Left ventricle myocardium inferior (tissue), 1 donor: Measurements from ENCODE around the gene SLC2A13. TPM values are rescaled to one million over a fixed set of nuclear protein-coding genes. Genes with fewer than 3 reads are reported as not detected.

ENCODE experiments used
- DNase-seq: peaks from one replicate; pipeline ENCODE4 v3.0.0-alpha.2; 2020
- H3K27ac ChIP-seq: fragments of 200-600 bp; replicated peaks from 2 replicates; pipeline ENCODE4 v1.8.0; 2021
- H3K27me3 ChIP-seq: fragments of 200-600 bp; 2 replicates; pipeline ENCODE4 v1.8.0; 2021; ENCODE audit warnings: low read depth
- H3K36me3 ChIP-seq: fragments of 200-600 bp; 2 replicates; pipeline ENCODE4 v1.8.0; 2021
- H3K4me1 ChIP-seq: fragments of 200-600 bp; 2 replicates; pipeline ENCODE4 v1.8.0; 2021
- H3K4me3 ChIP-seq: fragments of 200-600 bp; 2 replicates; pipeline ENCODE4 v1.8.0; 2021; ENCODE audit warnings: mild to moderate bottlenecking, moderate library complexity
- H3K9me3 ChIP-seq: fragments of 200-600 bp; replicated peaks from 2 replicates; pipeline ENCODE4 v1.8.0; 2021
- CTCF ChIP-seq: fragments of 200-600 bp; IDR thresholded peaks from 2 replicates; pipeline ENCODE4 v1.8.0; 2021; ENCODE audit warnings: antibody characterized with exemption, mild to moderate bottlenecking, borderline replicate concordance
- intact Hi-C: fragments of 100-400 bp; cut with micrococcal nuclease; formaldehyde crosslinking; loops from one replicate; pipeline ENCODE4 v1.11.0; 2022
- total RNA-seq: library from RNA; stranded (reverse); fragmentation: NEBNext Ultra II Directional; extraction: Animal tissue kit (Norgen Biotek cat#: 25700); gene quantifications from one replicate; pipeline ENCODE4 v1.2.1, GENCODE V29; 2021
- donor health status: DM: no; HTN: yes; CAD: no; lungs with severe emphysema.

SLC2A13 gene
- total RNA-seq, 1 donor from 2014 or later = 5.5 TPM

GRCh38 chr12:40104461-40105264 is 1.2 kb downstream of the SLC2A13 start:
- H3K4me1 ChIP-seq = peaks cover 52% of the 10 kb centered on the region
- TF ChIP-seq CTCF = no peak
- no peaks in the 10 kb centered on the region for H3K27me3 ChIP-seq
- intact Hi-C loops = loop anchor here (10.0 kb wide), 1 partner anchor 340 kb away; no protein-coding TSS in a partner anchor
- H3K27ac ChIP-seq = peak overlapping the region; percentile 90
- H3K9me3 ChIP-seq = no peaks in the 10 kb centered on the region
- H3K36me3 ChIP-seq = no peaks in the 10 kb centered on the region
- DNase-seq = peak; percentile 17
- H3K4me3 ChIP-seq = peak overlapping the region; percentile 89

GRCh38 chr12:40103043-40103442 is 2.8 kb downstream of the SLC2A13 start:
- H3K9me3 ChIP-seq = no peaks in the 10 kb centered on the region
- TF ChIP-seq CTCF = no peak
- H3K27ac ChIP-seq = no peak overlapping the region
- intact Hi-C loops = loop anchor here (10.0 kb wide), 1 partner anchor 338 kb away; no protein-coding TSS in a partner anchor
- no peaks in the 10 kb centered on the region for H3K27me3 ChIP-seq
- H3K4me3 ChIP-seq = peak overlapping the region; percentile 89
- peaks cover 54% of the 10 kb centered on the region for H3K4me1 ChIP-seq
- DNase-seq = no peak
- no peaks in the 10 kb centered on the region for H3K36me3 ChIP-seq

GRCh38 chr12:40101747-40102146 is 4.1 kb downstream of the SLC2A13 start:
- H3K36me3 ChIP-seq = no peaks in the 10 kb centered on the region
- H3K4me3 ChIP-seq = no peak overlapping the region
- peaks cover 48% of the 10 kb centered on the region for H3K4me1 ChIP-seq
- H3K9me3 ChIP-seq = no peaks in the 10 kb centered on the region
- no peak for TF ChIP-seq CTCF
- DNase-seq = no peak
- no peak overlapping the region for H3K27ac ChIP-seq
- intact Hi-C loops = loop anchor here (10.0 kb wide), 1 partner anchor 337 kb away; no protein-coding TSS in a partner anchor
- H3K27me3 ChIP-seq = no peaks in the 10 kb centered on the region

GRCh38 chr12:40099423-40099853 is 6.4 kb downstream of the SLC2A13 start:
- H3K4me3 ChIP-seq = no peak overlapping the region
- no peak for DNase-seq
- intact Hi-C loops = no loop called here
- no peak overlapping the region for H3K27ac ChIP-seq
- no peaks in the 10 kb centered on the region for H3K9me3 ChIP-seq
- H3K27me3 ChIP-seq = no peaks in the 10 kb centered on the region
- no peaks in the 10 kb centered on the region for H3K36me3 ChIP-seq
- H3K4me1 ChIP-seq = peaks cover 28% of the 10 kb centered on the region
- no peak for TF ChIP-seq CTCF

GRCh38 chr12:40098406-40099145 is 7.3 kb downstream of the SLC2A13 start:
- Histone ChIP-seq H3K4me3 (no peak overlapping the region), H3K27me3 (no peaks in the 10 kb centered on the region), H3K36me3 (no peaks in the 10 kb centered on the region), H3K4me1 (peaks cover 23% of the 10 kb centered on the region), H3K27ac (no peak overlapping the region), H3K9me3 (no peaks in the 10 kb centered on the region)
- intact Hi-C loops = no loop called here
- TF ChIP-seq CTCF = no peak
- no peak for DNase-seq
